ENCODE measurements around the gene AKAP6.

AKAP6 gene

GRCh38 chr14:32474478-32475195, 145.5 kb downstream of the AKAP6 start:
- no peak for DNase-seq (ENCODE audit: low read depth in 1 of 2, low spot score in 1 of 2)

- DNase-seq (ENCODE audit: low read depth in 1 of 2, low spot score in 1 of 2), result no peak
These were observed 147.4 kb downstream of the AKAP6 start for GRCh38 chr14:32476532-32476931.

GRCh38 chr14:32477396-32477795, 148.3 kb downstream of the AKAP6 start:
- DNase-seq (ENCODE audit: low read depth in 1 of 2, low spot score in 1 of 2), result no peak

- no peak for DNase-seq (ENCODE audit: low read depth in 1 of 2, low spot score in 1 of 2)
These were observed 149.0 kb downstream of the AKAP6 start for GRCh38 chr14:32478050-32478449.

- no peak for DNase-seq (ENCODE audit: low read depth in 1 of 2, low spot score in 1 of 2)
These were observed 151.2 kb downstream of the AKAP6 start for GRCh38 chr14:32480337-32480736.

- no peak for DNase-seq (ENCODE audit: low read depth in 1 of 2, low spot score in 1 of 2)
These were observed 152.6 kb downstream of the AKAP6 start for GRCh38 chr14:32481707-32482106.

- DNase-seq (ENCODE audit: low read depth in 1 of 2, low spot score in 1 of 2), result no peak
These were observed 162.4 kb downstream of the AKAP6 start for GRCh38 chr14:32491416-32492016.

- no peak for DNase-seq (ENCODE audit: low read depth in 1 of 2, low spot score in 1 of 2)
These were observed 163.4 kb downstream of the AKAP6 start for GRCh38 chr14:32492457-32492856.

- no peak for DNase-seq (ENCODE audit: low read depth in 1 of 2, low spot score in 1 of 2)
These were observed 165.7 kb downstream of the AKAP6 start for GRCh38 chr14:32494609-32495434.

- no peak for DNase-seq (ENCODE audit: low read depth in 1 of 2, low spot score in 1 of 2)
These were observed 166.3 kb downstream of the AKAP6 start for GRCh38 chr14:32495435-32495734.

- no peak for DNase-seq (ENCODE audit: low read depth in 1 of 2, low spot score in 1 of 2)
These were observed 168.2 kb downstream of the AKAP6 start for GRCh38 chr14:32497248-32497647.

GRCh38 chr14:32507029-32507984, 178.2 kb downstream of the AKAP6 start:
- DNase-seq (ENCODE audit: low read depth in 1 of 2, low spot score in 1 of 2), result no peak

GRCh38 chr14:32508281-32508680, 179.2 kb downstream of the AKAP6 start:
- DNase-seq (ENCODE audit: low read depth in 1 of 2, low spot score in 1 of 2), result no peak

GRCh38 chr14:32509632-32510187, 180.6 kb downstream of the AKAP6 start:
- DNase-seq (ENCODE audit: low read depth in 1 of 2, low spot score in 1 of 2), result no peak

GRCh38 chr14:32510815-32511214, 181.7 kb downstream of the AKAP6 start:
- DNase-seq (ENCODE audit: low read depth in 1 of 2, low spot score in 1 of 2), result no peak

GRCh38 chr14:32512348-32512747, 183.2 kb downstream of the AKAP6 start:
- no peak for DNase-seq (ENCODE audit: low read depth in 1 of 2, low spot score in 1 of 2)

GRCh38 chr14:32512813-32513212, 183.7 kb downstream of the AKAP6 start:
- no peak for DNase-seq (ENCODE audit: low read depth in 1 of 2, low spot score in 1 of 2)

- no peak for DNase-seq (ENCODE audit: low read depth in 1 of 2, low spot score in 1 of 2)
These were observed 184.5 kb downstream of the AKAP6 start for GRCh38 chr14:32513571-32514009.

- DNase-seq (ENCODE audit: low read depth in 1 of 2, low spot score in 1 of 2), result no peak
These were observed 185.1 kb downstream of the AKAP6 start for GRCh38 chr14:32514236-32514635.

GRCh38 chr14:32514681-32515080, 185.6 kb downstream of the AKAP6 start:
- DNase-seq (ENCODE audit: low read depth in 1 of 2, low spot score in 1 of 2), result no peak
